ENCODE data around the gene RPS16. TPM values are rescaled to one million over a fixed set of nuclear protein-coding genes. Genes with fewer than 3 reads are reported as not detected.
A peak's percentile ranks its signal among the peaks of the same experiment; 100 is the strongest.

The RPS16 gene
- total and polyA plus RNA-seq, 2 of the 13 experiments (the other 11 are each of a cell fraction or from before 2014, with no cell fraction given), result 488 to 2,583 TPM

DNA sequence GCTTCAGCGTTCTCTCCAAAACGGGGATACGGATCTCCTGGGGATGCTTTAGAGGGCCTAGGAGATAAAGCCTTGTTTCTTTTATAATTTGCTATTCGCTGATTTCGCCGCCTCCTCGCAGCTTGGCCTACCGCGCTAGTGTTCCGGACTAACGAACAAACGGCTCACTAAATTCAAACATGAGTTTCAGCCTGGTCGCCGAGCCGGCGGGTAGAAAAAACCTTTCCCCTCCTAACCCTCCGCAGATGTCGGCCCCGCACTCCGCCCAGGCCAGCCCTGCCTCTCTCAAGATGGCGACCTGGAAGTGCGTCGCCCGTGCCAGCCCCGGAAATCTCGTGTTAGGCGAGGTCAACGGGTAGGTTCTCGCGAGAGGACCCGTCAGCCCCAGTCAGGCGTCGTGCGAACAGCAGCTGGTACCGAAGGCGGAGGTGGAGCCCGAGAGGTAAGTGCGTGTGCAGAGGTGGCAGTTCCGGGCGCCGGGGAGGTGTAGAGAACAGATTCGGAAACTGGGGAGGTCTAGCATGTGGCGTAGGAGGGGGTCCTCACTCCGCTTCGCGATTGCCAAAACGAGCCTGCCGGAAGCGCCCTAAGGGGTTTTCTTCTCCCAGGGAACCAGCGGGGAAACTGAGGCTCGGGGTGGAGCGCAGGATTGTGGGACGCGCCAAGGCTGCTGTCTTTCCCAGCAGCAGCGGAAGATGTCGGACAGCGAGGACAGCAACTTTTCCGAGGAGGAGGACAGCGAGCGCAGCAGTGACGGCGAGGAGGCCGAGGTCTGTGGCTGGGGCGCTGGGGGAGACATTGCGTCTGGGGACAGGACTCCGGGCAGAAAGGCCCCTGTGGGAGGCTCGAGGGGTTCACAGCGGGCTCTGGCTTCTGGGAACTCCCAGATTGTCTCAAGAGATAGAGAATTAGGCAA lies 9.7 kb upstream of the RPS16 start, which contains the start of gene SUPT5H (continued):
- TF ChIP-seq ZFYVE20 (CRISPR knock-in tag; IDR thresholded peaks at IDR 0.05; ENCODE audit: borderline replicate concordance, low read depth) (no peak), ZNF263 (CRISPR knock-in tag; IDR thresholded peaks at IDR 0.05) (peak; percentile 12; the same call in 1 of the 2 replicates), ZNF296 (CRISPR knock-in tag; conservative IDR thresholded peaks at IDR 0.05) (no peak), SRSF4 (IDR thresholded peaks at IDR 0.05; ENCODE audit: low read depth, low read length, poor library complexity, severe bottlenecking) (no peak), ZNF10 (CRISPR knock-in tag; IDR thresholded peaks at IDR 0.05; ENCODE audit: borderline replicate concordance, low read depth) (no peak), ZNF747 (CRISPR knock-in tag; IDR thresholded peaks at IDR 0.05; ENCODE audit: borderline replicate concordance) (0 out of 2 replicates have a peak, but pooled peaks have one; percentile 5), HHEX (CRISPR knock-in tag; IDR thresholded peaks at IDR 0.05) (no peak), DPF2 (CRISPR knock-in tag; IDR thresholded peaks at IDR 0.05; ENCODE audit: borderline replicate concordance, low read depth) (no peak), MEIS2 (CRISPR knock-in tag; IDR thresholded peaks at IDR 0.05) (peak; percentile 34), KDM5B (CRISPR knock-in tag; IDR thresholded peaks at IDR 0.05; ENCODE audit: borderline replicate concordance) (peak; percentile 94), SMAD9 (CRISPR knock-in tag; IDR thresholded peaks at IDR 0.05) (peak; percentile 32; the same call in 1 of the 2 replicates), TBX3 (IDR thresholded peaks at IDR 0.05; ENCODE audit: borderline replicate concordance) (no peak), ZMAT3 (CRISPR knock-in tag; conservative IDR thresholded peaks at IDR 0.05) (peak; percentile 75; the same call in 1 of the 2 replicates), EED (CRISPR knock-in tag; IDR thresholded peaks at IDR 0.05) (no peak), RFXANK (CRISPR knock-in tag; IDR thresholded peaks at IDR 0.05) (no peak), HNF4G (IDR thresholded peaks at IDR 0.05; ENCODE audit: borderline replicate concordance, low read depth, low read length) (no peak), HNF4G (CRISPR knock-in tag; IDR thresholded peaks at IDR 0.05; ENCODE audit: borderline replicate concordance, low read depth) (no peak), MAFF (IDR thresholded peaks at IDR 0.05; ENCODE audit: low read depth, low read length) (no peak), ZNF713 (CRISPR knock-in tag; IDR thresholded peaks at IDR 0.05) (no peak)
- TF ChIP-seq, protein P1, sequence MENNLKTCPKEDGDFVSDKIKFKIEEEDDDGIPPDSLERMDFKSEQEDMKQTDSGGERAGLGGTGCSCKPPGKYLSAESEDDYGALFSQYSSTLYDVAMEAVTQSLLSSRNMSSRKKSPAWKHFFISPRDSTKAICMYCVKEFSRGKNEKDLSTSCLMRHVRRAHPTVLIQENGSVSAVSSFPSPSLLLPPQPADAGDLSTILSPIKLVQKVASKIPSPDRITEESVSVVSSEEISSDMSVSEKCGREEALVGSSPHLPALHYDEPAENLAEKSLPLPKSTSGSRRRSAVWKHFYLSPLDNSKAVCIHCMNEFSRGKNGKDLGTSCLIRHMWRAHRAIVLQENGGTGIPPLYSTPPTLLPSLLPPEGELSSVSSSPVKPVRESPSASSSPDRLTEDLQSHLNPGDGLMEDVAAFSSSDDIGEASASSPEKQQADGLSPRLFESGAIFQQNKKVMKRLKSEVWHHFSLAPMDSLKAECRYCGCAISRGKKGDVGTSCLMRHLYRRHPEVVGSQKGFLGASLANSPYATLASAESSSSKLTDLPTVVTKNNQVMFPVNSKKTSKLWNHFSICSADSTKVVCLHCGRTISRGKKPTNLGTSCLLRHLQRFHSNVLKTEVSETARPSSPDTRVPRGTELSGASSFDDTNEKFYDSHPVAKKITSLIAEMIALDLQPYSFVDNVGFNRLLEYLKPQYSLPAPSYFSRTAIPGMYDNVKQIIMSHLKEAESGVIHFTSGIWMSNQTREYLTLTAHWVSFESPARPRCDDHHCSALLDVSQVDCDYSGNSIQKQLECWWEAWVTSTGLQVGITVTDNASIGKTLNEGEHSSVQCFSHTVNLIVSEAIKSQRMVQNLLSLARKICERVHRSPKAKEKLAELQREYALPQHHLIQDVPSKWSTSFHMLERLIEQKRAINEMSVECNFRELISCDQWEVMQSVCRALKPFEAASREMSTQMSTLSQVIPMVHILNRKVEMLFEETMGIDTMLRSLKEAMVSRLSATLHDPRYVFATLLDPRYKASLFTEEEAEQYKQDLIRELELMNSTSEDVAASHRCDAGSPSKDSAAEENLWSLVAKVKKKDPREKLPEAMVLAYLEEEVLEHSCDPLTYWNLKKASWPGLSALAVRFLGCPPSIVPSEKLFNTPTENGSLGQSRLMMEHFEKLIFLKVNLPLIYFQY (CRISPR knock-in tag; IDR thresholded peaks at IDR 0.05; ENCODE audit: borderline replicate concordance), result peak; percentile 66; the same call in 1 of the 2 replicates
- TF ChIP-seq, protein P2, sequence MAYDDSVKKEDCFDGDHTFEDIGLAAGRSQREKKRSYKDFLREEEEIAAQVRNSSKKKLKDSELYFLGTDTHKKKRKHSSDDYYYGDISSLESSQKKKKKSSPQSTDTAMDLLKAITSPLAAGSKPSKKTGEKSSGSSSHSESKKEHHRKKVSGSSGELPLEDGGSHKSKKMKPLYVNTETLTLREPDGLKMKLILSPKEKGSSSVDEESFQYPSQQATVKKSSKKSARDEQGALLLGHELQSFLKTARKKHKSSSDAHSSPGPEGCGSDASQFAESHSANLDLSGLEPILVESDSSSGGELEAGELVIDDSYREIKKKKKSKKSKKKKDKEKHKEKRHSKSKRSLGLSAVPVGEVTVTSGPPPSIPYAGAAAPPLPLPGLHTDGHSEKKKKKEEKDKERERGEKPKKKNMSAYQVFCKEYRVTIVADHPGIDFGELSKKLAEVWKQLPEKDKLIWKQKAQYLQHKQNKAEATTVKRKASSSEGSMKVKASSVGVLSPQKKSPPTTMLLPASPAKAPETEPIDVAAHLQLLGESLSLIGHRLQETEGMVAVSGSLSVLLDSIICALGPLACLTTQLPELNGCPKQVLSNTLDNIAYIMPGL (CRISPR knock-in tag; IDR thresholded peaks at IDR 0.05; ENCODE audit: borderline replicate concordance in 1 of 2, low read depth in 1 of 2), result peak; percentile 94 to 96

Measured in HepG2 (cell line).